IPS-18c (cell line): ENCODE measurements around the gene SSBP4.
A peak's percentile ranks its signal among the peaks of the same experiment; 100 is the strongest.

ENCODE experiments used
- H3K4me3 ChIP-seq: 2 replicates; pipeline ENCODE4 v1.7.0; 2013; ENCODE audit warnings: low read depth, mild to moderate bottlenecking, low read length, moderate library complexity; ENCODE audit not compliant: insufficient read depth
- H3K9me3 ChIP-seq: one replicate; pipeline ENCODE4 v1.6.1; 2013; ENCODE audit warnings: mild to moderate bottlenecking, low read length, moderate library complexity; ENCODE audit not compliant: control insufficient read depth, insufficient read depth

Gene SSBP4

DNA sequence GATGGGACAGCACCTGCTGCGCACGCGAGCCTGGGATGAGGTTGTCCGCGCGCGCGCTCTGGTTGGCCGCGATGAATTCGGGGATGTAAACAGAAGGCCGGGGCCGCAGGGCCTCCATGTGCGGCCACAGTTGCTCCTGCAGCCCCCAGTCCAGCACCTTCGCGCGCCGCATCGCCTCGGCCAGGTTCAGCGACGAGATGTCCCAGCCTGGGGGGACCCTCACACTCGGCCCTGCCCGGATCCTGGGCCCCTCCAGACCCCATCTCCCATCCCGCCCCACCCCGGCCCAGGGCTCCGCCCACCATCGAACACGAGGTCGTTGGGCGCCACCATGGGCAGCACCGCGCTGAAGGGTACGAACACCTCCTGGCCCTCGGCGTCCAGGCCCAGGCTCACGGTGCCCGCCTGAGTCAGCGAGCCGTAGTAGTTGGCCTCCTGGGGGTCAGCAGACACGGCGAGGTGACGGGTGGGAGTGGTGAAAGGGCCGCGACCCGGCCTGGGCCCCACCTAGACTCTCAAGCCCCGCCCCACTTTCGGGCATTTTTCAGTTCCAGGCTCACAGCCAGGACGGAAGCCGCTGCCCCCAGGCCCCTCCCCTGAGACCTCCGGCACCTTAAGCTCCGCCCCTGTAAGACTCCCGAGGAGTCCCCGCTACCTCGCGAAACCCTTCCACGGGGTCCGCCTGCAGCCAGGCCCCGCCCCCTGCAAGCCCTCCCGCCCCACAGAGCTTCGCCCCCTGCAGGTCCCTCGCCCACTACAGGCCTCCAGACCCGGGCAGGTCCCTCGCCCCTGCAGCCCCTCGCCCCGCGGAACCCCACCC, 17.7 kb downstream of the SSBP4 start:
- Histone ChIP-seq H3K4me3 (peak overlapping the region; percentile 81), H3K9me3 (peaks cover 2% of the 10 kb centered on the region)

- Histone ChIP-seq H3K4me3 (peak within 1 kb of the TSS; percentile 81), H3K9me3 (peaks cover 2% of the 10 kb centered on the region)
Measured at GRCh38 chr19:18437491-18438330, 18.5 kb downstream of the SSBP4 start, which contains the start of gene ISYNA1. ISYNA1 (minus strand) TSS chr19:18438133; CDS start chr19:18437979, 154 bp downstream.

- Histone ChIP-seq H3K4me3 (peak overlapping the region; percentile 81; the same call in 1 of the 2 replicates), H3K9me3 (peaks cover 2% of the 10 kb centered on the region)
Measured at GRCh38 chr19:18438331-18439024, 19.3 kb downstream of the SSBP4 start.

DNA sequence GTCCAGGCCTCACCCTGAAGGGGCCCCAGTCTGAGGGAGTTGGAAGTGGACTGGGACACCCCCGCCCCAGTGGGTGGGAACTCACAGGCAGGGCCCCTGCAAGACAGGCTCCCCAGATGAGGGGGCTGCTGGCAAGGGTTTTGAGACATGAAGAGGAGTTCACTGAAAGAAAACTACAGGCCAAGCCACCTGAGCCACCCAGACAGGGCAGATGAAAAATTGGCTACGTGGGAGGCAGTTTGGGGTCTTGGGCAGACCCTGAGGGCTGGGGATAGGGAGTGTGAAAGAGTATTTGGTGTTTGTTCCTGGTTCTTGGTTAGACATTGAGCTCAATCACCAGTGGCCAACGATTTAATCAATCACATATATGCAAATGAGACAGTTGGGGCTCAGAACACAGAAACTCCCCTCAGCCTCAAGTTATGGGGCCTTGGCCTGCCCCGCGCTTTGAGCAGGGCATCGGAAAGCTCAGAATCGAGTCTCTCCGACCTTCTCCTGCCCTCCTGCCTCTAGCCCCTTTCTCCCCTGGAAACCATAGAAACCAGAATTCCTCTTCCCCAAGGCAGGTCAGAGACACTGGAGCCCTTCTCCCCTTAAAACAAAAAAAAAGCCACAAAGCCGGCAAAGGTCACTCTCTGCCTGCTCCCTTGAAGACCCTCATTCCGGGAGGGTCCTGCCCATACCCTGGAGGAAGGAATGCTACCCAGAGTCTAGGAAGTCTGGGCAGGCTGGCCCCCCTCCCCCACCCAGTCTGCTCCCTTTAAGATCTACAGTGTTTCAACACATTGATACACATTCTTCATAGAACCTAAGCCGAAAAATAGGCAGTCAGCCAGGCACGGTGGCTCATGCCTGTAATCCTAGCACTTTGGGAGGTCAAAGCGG, 20.1 kb downstream of the SSBP4 start:
- Histone ChIP-seq H3K9me3 (peaks cover 2% of the 10 kb centered on the region), H3K4me3 (peak overlapping the region; percentile 28; the same call in 1 of the 2 replicates)

DNA sequence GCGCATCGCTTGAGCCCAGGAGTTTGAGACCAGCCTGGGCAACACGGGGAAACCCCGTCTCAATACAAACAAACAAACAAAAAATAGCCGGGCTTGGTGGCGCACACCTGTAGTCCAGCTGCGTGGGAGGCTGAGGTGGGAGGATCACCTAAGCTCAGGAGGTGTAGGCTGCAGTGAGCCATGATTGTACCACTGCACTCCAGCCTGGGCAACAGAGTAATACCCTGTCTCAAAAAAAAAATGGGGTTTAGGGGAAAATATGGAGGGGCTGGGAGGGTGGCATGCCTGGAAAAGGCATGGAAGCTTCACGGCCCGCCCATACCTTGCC, 20.7 kb downstream of the SSBP4 start:
- Histone ChIP-seq H3K4me3 (no peak overlapping the region), H3K9me3 (peaks cover 2% of the 10 kb centered on the region)

- H3K4me3 ChIP-seq = no peak overlapping the region
- H3K9me3 ChIP-seq = peaks cover 2% of the 10 kb centered on the region
Measured at GRCh38 chr19:18440415-18440877, 21.2 kb downstream of the SSBP4 start.

- Histone ChIP-seq H3K9me3 (peaks cover 2% of the 10 kb centered on the region), H3K4me3 (no peak overlapping the region)
Measured at GRCh38 chr19:18440936-18441803, 22.0 kb downstream of the SSBP4 start.

- no peak overlapping the region for H3K4me3 ChIP-seq
- H3K9me3 ChIP-seq = peaks cover 2% of the 10 kb centered on the region
Measured at GRCh38 chr19:18441804-18442788, 22.9 kb downstream of the SSBP4 start.

GRCh38 chr19:18442941-18443340, 23.7 kb downstream of the SSBP4 start:
- H3K4me3 ChIP-seq = no peak overlapping the region
- peaks cover 2% of the 10 kb centered on the region for H3K9me3 ChIP-seq

- H3K4me3 ChIP-seq = no peak overlapping the region
- peaks cover 2% of the 10 kb centered on the region for H3K9me3 ChIP-seq
Measured at GRCh38 chr19:18443406-18443805, 24.2 kb downstream of the SSBP4 start.

- Histone ChIP-seq H3K9me3 (peaks cover 2% of the 10 kb centered on the region), H3K4me3 (no peak overlapping the region)
Measured at GRCh38 chr19:18443831-18444230, 24.6 kb downstream of the SSBP4 start.

- Histone ChIP-seq H3K4me3 (no peak overlapping the region), H3K9me3 (peaks cover 2% of the 10 kb centered on the region)
Measured at GRCh38 chr19:18444513-18444912, 25.3 kb downstream of the SSBP4 start.

- Histone ChIP-seq H3K4me3 (no peak overlapping the region), H3K9me3 (peaks cover 2% of the 10 kb centered on the region)
Measured at GRCh38 chr19:18445262-18445948, 26.2 kb downstream of the SSBP4 start.

- H3K9me3 ChIP-seq = no peaks in the 10 kb centered on the region
- no peak overlapping the region for H3K4me3 ChIP-seq
Measured at GRCh38 chr19:18446145-18446810, 27.1 kb downstream of the SSBP4 start.
